Heart right ventricle (tissue), 16 donors: ENCODE measurements around the gene AKIP1. TPM values are rescaled to one million over a fixed set of nuclear protein-coding genes. Genes with fewer than 3 reads are reported as not detected.
A peak's percentile ranks its signal among the peaks of the same experiment; 100 is the strongest.

Experiments used
- ATAC-seq, 8 donors: fragments of 200-7000 bp; cut with Tn5 transposase; one replicate each; pipeline ENCODE4 v1.9.1; 2020; ENCODE audit warnings: mild to moderate bottlenecking in 8 of 8, moderate library complexity in 8 of 8, moderate number of reproducible peaks in 1 of 8
- DNase-seq, 2 donors: peaks; one replicate each; pipeline ENCODE4 v3.0.0-alpha.2; 2020
- H3K27ac ChIP-seq, 10 donors: fragments of 200-600 bp; sonication (generic) in 2 of 10; one replicate each; pipeline versions ENCODE4 v1.5.0 to v1.8.0; 2020 to 2022; ENCODE audit warnings: mild to moderate bottlenecking in 3 of 10
- H3K27me3 ChIP-seq, 7 donors: fragments of 200-600 bp; one replicate each; pipeline ENCODE4 v1.8.0; 2021 to 2022; ENCODE audit warnings: mild to moderate bottlenecking in 2 of 7
- H3K36me3 ChIP-seq, 9 donors: fragments of 200-600 bp; sonication (generic) in 1 of 9; one replicate each; pipeline versions ENCODE4 v1.5.0 to v1.8.0; 2020 to 2022; ENCODE audit warnings: mild to moderate bottlenecking in 2 of 9
- H3K4me1 ChIP-seq, 9 donors: fragments of 200-600 bp; sonication (generic) in 1 of 9; one replicate each; pipeline versions ENCODE4 v1.5.0 to v1.8.0; 2020 to 2022; ENCODE audit warnings: mild to moderate bottlenecking in 4 of 9
- H3K4me3 ChIP-seq, 10 donors: fragments of 200-600 bp; sonication (generic) in 2 of 10; one replicate each; pipeline versions ENCODE4 v1.5.0 to v1.8.0; 2020 to 2022; ENCODE audit warnings: mild to moderate bottlenecking in 7 of 10, moderate library complexity in 2 of 10
- H3K9me3 ChIP-seq, 11 donors: fragments of 200-600 bp in 10 of 11; sonication (generic) in 2 of 11; one replicate each; pipeline versions ENCODE4 v1.5.0 to v1.8.0; 2013 to 2022; ENCODE audit warnings: mild to moderate bottlenecking in 2 of 11, control low read depth in 1 of 11, moderate library complexity in 1 of 11
- CTCF ChIP-seq, 9 donors: fragments of 200-600 bp; sonication (generic) in 2 of 9; IDR thresholded peaks; one replicate each; pipeline versions ENCODE4 v1.5.0 to v1.8.0; 2021 to 2022; ENCODE audit warnings: antibody characterized with exemption in 9 of 9, mild to moderate bottlenecking in 5 of 9, moderate library complexity in 1 of 9
- WGBS, 2 donors: extraction: QIAGEN DNeasy Blood & Tissue Kit; methylation state at CpG; one replicate each; pipeline ENCODE4 v1.1.7; 2013; ENCODE audit warnings: inconsistent platforms in 1 of 2; 5-methylcytosine and 5-hydroxymethylcytosine counted together
- intact Hi-C, 10 donors: fragments of 100-400 bp; cut with DNase I; formaldehyde crosslinking; loops; one replicate each; pipeline versions ENCODE4 v1.11.1 to v1.14.2; 2022
- polyA plus RNA-seq, 2 donors: library from polyadenylated mRNA; stranded (reverse); fragments of 200-250 nt; gene quantifications; one replicate each; pipeline ENCODE4 v1.2.3, GENCODE V29; 2013
- total RNA-seq, 10 donors: library from RNA; stranded (reverse); fragmentation: NEBNext Ultra II Directional in 3 of 10; extraction: Animal tissue kit (Norgen Biotek cat#: 25700) in 3 of 10; gene quantifications; one replicate each; pipeline versions ENCODE4 v1.2.1 to v1.2.4, GENCODE V29; 2021 to 2023
- donor health status: Arrhythmogenic right ventricular cardiomyopathy.
- donor health status: ischemic (EF 13 %, LVEDD 7.1; RV severe dilation, severe dysfunction).
- donor health status: healthy with polysubstance abuse.
- donor health status: DM: no; HTN: yes; CAD: no.
- donor health status: DM: no; HTN: no; CAD: no.
- donor health status: ischemic (EF 25% LVEDD 6.9; RV normal size, moderate dysfunction).
- donor health status: ischemic (EF 25% LVEDD 5.7; RV mildly dilated, moderate dysfunction).
- donor health status: healthy.
- donor health status: DM: yes; HTN: yes; CAD: no.
- donor health status: Ischemic cardiomyopathy.
- donor health status: ischemic (EF 35%, LVEDD 5.7; RV mildly dilated, moderate dysfunction).
- donor health status: nonischemic (EF 11% LVEDD 7.7; RV severe dilation, severe dysfunction).
- donor health status: DM: yes; HTN: yes; CAD: no.
- donor health status: PGD.
- donor health status: ischemic (EF 29% LVEDD 5.4; RV normal size, mild dysfunction).
- donor health status: nonischemic (EF 23%, LVEDD 6.1; RV moderate dilation, normal function).

Gene AKIP1
- total and polyA plus RNA-seq, 12 donors = 11.1 to 29.3 (median 25.2) TPM

DNA sequence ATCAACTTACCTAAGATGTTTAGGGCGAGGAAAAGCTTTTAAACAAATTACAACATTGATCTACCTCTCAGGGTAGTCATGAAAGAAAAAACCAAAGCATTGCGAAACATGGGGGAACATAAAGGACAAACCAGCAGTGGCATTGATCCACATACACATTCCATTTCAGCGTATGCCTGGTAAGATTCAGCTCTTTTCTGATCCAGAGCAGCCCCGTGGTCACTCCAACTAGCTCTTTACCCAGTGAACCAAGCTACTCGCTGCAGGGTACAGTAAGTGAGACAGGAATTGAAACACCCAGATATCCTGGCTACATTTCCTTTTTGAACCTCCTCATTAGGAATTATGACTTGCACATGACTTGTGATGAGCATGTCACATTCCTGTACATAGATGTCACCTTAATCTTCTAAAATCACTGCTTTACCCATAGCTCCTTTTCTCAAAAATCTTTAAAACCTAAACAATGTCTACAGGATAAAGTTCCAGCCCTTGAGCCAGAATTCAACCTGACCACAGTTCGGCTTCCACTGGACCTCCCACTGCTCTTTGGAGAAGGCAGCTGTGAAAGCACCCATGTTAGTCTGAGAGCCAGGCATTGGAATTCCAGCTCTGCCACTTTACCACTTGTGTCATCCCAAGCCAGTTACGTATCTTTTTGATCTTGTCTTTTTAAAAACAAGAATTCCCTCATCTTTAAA is 42.9 kb upstream of the AKIP1 start:
- WGBS, 2 donors = 74 to 78% methylated on average over 7 of the region's 7 CpGs
- ATAC-seq (no peak), DNase-seq (no peak)
- Histone ChIP-seq H3K4me3 (no peak overlapping the region), H3K4me1 (peaks cover 0 to 74% (median 37%) of the 10 kb centered on the region in 9 donors), H3K27ac (peak overlapping the region in 1 of 10 donors; percentile 27), H3K9me3 (no peaks in the 10 kb centered on the region), H3K36me3 (no peaks in the 10 kb centered on the region), H3K27me3 (peaks cover 0 to 38% (median 0%) of the 10 kb centered on the region in 7 donors)
- intact Hi-C loops = loop anchor here in 2 of 10 donors (5.0 kb wide), 2 partner anchors 44 to 94 kb away; partner anchors contain the start of genes AKIP1 (in 1 of the 2) and TMEM9B (in 1 of the 2)
- no peak for TF ChIP-seq CTCF (IDR thresholded peaks at IDR 0.05)

GRCh38 chr11:8870411-8871170 is 40.4 kb upstream of the AKIP1 start:
- peaks cover 0 to 73% (median 32%) of the 10 kb centered on the region in 9 donors for H3K4me1 ChIP-seq

GRCh38 chr11:8871171-8871775 is 39.7 kb upstream of the AKIP1 start:
- H3K4me1 ChIP-seq = peaks cover 0 to 67% (median 30%) of the 10 kb centered on the region in 9 donors
- peak overlapping the region; percentile 63 to 93 (median 86) for H3K27ac ChIP-seq
- no peaks in the 10 kb centered on the region for H3K9me3 ChIP-seq
- WGBS, 2 donors = 1 to 2% methylated on average over 25 to 27 of the region's 27 CpGs
- peak; percentile 72 to 85 for DNase-seq
- ATAC-seq = peak; percentile 75 to 90 (median 85)
- peaks cover 0 to 38% (median 0%) of the 10 kb centered on the region in 7 donors for H3K27me3 ChIP-seq
- H3K4me3 ChIP-seq = peak overlapping the region; percentile 59 to 96 (median 86)
- intact Hi-C loops = loop anchor here in 5 of 10 donors (5.0 kb wide), 4 partner anchors 34 to 91 kb away; partner anchors contain the start of genes AKIP1 (in 3 of the 5) and TMEM9B (in 1 of the 5)
- no peak for TF ChIP-seq CTCF (IDR thresholded peaks at IDR 0.05)
- no peaks in the 10 kb centered on the region for H3K36me3 ChIP-seq

More at GRCh38 chr11:8870411-8871170, 40.4 kb upstream of the AKIP1 start:
- Histone ChIP-seq H3K27ac (peak overlapping the region; percentile 63 to 93 (median 86)), H3K36me3 (no peaks in the 10 kb centered on the region), H3K4me3 (peak overlapping the region; percentile 59 to 96 (median 86)), H3K27me3 (peaks cover 0 to 38% (median 0%) of the 10 kb centered on the region in 7 donors), H3K9me3 (no peaks in the 10 kb centered on the region)
- DNase-seq (peak; percentile 59), ATAC-seq (peak; percentile 80 to 90 (median 82))
- WGBS, 2 donors = 0% methylated on average over 63 to 81 of the region's 81 CpGs
- no peak for TF ChIP-seq CTCF (IDR thresholded peaks at IDR 0.05)
- intact Hi-C loops = loop anchor here in 5 of 10 donors (5.0 kb wide), 4 partner anchors 33 to 92 kb away; partner anchors contain the start of genes AKIP1 (in 3 of the 5) and TMEM9B (in 1 of the 5)
